Measurements from ENCODE around the gene OR2T8.

The OR2T8 gene

GRCh38 chr1:247919952-247920351, at the start of gene OR2T8:
Gene OR2T8 (plus strand): TSS chr1:247920252. CDS start chr1:247921018, 766 bp downstream.
- H3K4me3 ChIP-seq (ENCODE audit: low read length): no peak within 1 kb of the TSS
- no peak for DNase-seq (ENCODE audit: low read depth)
- TF ChIP-seq CTCF (conservative IDR thresholded peaks at IDR 0.05; ENCODE audit: low read depth, low read length): no peak

- no peak for TF ChIP-seq CTCF (conservative IDR thresholded peaks at IDR 0.05; ENCODE audit: low read depth, low read length)
- no peak for DNase-seq (ENCODE audit: low read depth)
- H3K4me3 ChIP-seq (ENCODE audit: low read length): no peak overlapping the region
Observed at GRCh38 chr1:247883346-247883745, 36.7 kb upstream of the OR2T8 start.

- DNase-seq (ENCODE audit: low read depth): no peak
- TF ChIP-seq CTCF (conservative IDR thresholded peaks at IDR 0.05; ENCODE audit: low read depth, low read length): no peak
- H3K4me3 ChIP-seq (ENCODE audit: low read length): no peak overlapping the region
Observed at GRCh38 chr1:247884797-247885413, 35.1 kb upstream of the OR2T8 start.

- no peak for DNase-seq (ENCODE audit: low read depth)
- no peak for TF ChIP-seq CTCF (conservative IDR thresholded peaks at IDR 0.05; ENCODE audit: low read depth, low read length)
- no peak within 1 kb of the TSS for H3K4me3 ChIP-seq (ENCODE audit: low read length)
Observed at GRCh38 chr1:247895163-247895637, 24.9 kb upstream of the OR2T8 start, which contains the start of gene OR2W3. Gene OR2W3 (plus strand): TSS chr1:247895587. CDS start chr1:247895587, 0 bp downstream.

GRCh38 chr1:247895976-247896375, 24.1 kb upstream of the OR2T8 start:
- no peak for TF ChIP-seq CTCF (conservative IDR thresholded peaks at IDR 0.05; ENCODE audit: low read depth, low read length)
- no peak for DNase-seq (ENCODE audit: low read depth)

GRCh38 chr1:247904122-247904521, 15.9 kb upstream of the OR2T8 start:
- no peak overlapping the region for H3K4me3 ChIP-seq (ENCODE audit: low read length)
- DNase-seq (ENCODE audit: low read depth): no peak
- TF ChIP-seq CTCF (conservative IDR thresholded peaks at IDR 0.05; ENCODE audit: low read depth, low read length): no peak

More at GRCh38 chr1:247895976-247896375, 24.1 kb upstream of the OR2T8 start:
- H3K4me3 ChIP-seq (ENCODE audit: low read length): no peak overlapping the region

- TF ChIP-seq CTCF (conservative IDR thresholded peaks at IDR 0.05; ENCODE audit: low read depth, low read length): no peak
- no peak overlapping the region for H3K4me3 ChIP-seq (ENCODE audit: low read length)
- no peak for DNase-seq (ENCODE audit: low read depth)
Observed at GRCh38 chr1:247905181-247905580, 14.9 kb upstream of the OR2T8 start.
